ENCODE measurements around the gene COBL.

The COBL gene

DNA sequence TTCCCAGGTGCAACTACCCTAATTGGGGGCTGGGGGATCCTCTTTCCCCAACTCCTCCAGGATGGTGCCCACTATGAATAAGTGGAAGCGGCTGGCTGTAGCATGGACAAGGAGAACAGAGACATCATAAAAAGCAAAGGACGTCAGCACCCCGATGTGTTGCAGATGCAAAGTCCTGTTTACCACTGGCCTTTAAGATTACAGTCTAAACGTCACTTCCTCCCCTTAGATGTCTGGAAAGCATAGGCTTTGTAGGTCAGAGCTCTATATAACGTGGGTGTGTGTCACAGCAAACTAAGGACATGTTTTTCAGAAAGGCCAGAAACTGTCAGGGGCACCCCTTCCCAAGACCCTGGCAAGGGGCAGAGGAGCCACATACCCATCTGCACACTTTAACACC is 7.9 kb downstream of the COBL start:
- TF ChIP-seq, protein P1, sequence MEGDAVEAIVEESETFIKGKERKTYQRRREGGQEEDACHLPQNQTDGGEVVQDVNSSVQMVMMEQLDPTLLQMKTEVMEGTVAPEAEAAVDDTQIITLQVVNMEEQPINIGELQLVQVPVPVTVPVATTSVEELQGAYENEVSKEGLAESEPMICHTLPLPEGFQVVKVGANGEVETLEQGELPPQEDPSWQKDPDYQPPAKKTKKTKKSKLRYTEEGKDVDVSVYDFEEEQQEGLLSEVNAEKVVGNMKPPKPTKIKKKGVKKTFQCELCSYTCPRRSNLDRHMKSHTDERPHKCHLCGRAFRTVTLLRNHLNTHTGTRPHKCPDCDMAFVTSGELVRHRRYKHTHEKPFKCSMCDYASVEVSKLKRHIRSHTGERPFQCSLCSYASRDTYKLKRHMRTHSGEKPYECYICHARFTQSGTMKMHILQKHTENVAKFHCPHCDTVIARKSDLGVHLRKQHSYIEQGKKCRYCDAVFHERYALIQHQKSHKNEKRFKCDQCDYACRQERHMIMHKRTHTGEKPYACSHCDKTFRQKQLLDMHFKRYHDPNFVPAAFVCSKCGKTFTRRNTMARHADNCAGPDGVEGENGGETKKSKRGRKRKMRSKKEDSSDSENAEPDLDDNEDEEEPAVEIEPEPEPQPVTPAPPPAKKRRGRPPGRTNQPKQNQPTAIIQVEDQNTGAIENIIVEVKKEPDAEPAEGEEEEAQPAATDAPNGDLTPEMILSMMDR (IDR thresholded peaks at IDR 0.05), result no peak

DNA sequence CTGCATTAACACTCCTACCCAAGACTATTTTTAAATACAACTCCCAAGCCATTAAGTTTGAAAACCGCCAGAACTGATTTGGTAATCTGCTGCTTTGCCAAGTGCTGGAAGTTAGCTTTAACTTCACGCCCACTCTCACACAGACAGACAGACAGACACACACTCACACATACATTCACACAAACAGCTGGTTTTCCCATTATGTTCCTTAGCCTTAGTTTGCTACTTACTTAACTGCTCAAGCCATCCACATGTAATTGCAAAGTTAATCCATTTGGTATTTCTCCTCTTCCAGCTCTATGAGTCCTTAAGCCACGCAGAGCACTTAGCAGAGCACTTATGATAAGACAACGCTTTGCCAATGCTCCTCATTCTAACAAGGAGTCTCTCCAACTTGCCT is 8.3 kb downstream of the COBL start:
- TF ChIP-seq, protein P1 (IDR thresholded peaks at IDR 0.05), result no peak

DNA sequence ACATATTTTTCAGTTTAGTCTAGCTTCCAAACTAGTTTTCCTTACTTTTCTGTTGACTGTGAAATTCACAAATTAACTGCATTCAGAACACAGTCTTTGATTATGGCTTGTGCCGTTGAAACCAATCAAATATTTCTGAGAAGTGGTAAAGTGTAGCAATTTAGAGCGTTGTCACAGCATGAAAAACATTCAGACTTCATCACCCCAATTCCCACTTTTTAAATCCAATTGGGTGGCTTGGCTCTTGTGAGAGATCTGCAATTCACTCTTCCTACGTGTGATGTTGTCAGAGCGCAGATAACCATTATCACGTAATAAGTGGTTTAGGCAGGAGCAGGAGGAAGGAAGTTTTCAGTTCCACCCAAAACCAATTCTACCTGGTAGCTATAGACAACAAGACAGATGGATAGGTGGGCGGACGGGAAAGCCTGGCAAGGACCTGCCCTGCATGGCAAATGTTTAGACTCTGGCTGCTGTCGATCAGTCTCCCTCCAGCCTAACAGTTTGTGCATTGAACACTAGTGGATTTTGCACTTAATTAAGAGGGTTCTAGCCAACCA is 8.9 kb downstream of the COBL start:
- TF ChIP-seq, protein P1 (IDR thresholded peaks at IDR 0.05), result no peak

DNA sequence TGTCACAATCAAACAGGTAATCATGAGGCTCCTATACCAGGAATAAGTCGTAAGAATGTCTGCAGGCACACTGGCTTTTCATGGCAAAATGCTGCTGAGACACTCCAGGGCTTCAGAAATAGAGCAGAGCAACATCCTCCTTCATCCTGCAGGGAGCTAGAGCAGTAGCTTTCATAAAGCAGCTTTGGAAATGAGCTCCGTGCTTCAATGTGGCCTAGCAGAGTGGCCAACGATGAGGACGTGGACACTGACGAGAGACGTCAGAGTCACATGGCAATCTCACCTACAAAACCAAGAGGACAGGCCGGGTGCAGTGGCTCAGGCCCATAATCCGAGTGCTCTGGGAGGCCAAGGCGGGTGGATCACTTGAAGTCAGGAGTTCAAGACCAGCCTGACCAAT is 9.8 kb downstream of the COBL start:
- TF ChIP-seq, protein P1 (IDR thresholded peaks at IDR 0.05), result no peak

DNA sequence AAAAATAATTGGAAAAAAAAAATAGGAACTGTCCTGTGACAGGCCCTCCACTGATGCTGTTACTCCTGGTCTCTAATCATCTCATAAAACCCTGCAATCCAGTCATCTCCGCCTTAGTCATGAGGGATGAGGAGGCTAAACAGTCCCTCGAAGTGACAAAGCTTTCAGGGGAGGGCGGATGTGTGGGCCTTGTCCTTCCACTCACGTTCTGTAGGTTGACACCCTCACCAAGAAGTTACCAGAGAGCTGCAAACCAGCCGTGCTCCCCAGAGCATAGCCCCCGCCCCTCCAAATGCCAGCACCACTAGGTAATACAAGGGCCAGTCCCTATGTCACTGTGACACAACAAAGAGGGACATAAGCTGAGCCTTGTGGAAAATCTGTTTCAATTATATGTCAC is 11.9 kb downstream of the COBL start:
- TF ChIP-seq, protein P1 (IDR thresholded peaks at IDR 0.05), result no peak

DNA sequence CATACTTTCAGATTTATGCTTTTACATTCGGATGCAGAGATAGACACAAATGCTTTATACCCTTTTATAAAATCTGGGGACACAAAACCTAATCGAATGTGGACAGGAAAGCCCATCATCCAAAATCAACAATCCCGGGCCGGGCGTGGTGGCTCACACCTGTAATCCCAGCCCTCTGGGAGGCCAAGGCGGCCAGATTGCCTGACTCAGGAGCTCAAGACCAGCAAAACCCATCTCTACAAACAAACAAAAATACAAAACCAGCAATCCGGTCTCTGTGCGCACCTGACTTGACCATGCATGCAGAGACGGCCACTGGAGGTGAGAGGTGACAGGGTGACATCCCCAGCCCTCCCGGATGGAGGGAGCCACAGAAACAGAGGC is 13.5 kb downstream of the COBL start:
- TF ChIP-seq, protein P1 (IDR thresholded peaks at IDR 0.05), result no peak

DNA sequence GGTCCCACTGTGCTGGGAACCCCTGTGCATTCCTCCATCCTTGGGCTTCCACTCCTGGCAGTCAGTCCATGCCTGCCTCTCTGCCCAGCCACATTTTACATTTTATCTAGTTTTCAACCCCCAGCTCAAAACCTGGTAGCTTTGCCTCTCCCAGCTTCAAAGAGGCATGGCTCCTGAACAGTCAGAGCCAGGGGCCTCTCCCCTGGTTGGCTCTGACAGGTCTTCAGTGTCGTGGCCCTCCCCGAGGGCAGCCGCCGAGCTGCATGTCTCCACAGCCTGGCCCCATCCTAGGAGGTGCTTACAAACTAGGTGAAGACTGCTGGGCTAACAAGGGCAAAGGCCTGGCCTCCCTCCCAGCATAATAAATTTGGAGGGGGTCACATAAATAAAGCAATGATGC is 14.8 kb downstream of the COBL start:
- TF ChIP-seq, protein P1 (IDR thresholded peaks at IDR 0.05), result no peak

Measured in LNCAP (cell line).